Testis (tissue), 3 donors: ENCODE data around the gene METAP1D. TPM values are rescaled to one million over a fixed set of nuclear protein-coding genes. Genes with fewer than 3 reads are reported as not detected.
"Not testable (repeated sequence)": the region's sequence is repeated elsewhere in the genome, so short reads cannot be mapped to it uniquely, and the experiment has no call there.

Experiments used
- DNase-seq: peaks from one replicate; pipeline ENCODE4 v3.0.0-alpha.2; 2019
- H3K27ac ChIP-seq, 2 donors: fragments of 200-600 bp; sonication (generic); one replicate each; pipeline ENCODE4 v1.5.1; 2019
- H3K27me3 ChIP-seq: fragments of 200-600 bp; sonication (generic); one replicate; pipeline ENCODE4 v1.5.1; 2019
- H3K36me3 ChIP-seq: fragments of 200-600 bp; sonication (generic); one replicate; pipeline ENCODE4 v1.5.1; 2017; ENCODE audit warnings: low read depth; ENCODE audit errors: missing control alignments
- H3K4me1 ChIP-seq: fragments of 200-600 bp; sonication (generic); one replicate; pipeline ENCODE4 v1.5.1; 2019
- H3K4me3 ChIP-seq, 2 donors: fragments of 200-600 bp; sonication (generic); one replicate each; pipeline ENCODE4 v1.5.1; 2017 to 2019
- H3K9me3 ChIP-seq: fragments of 200-600 bp; sonication (generic); one replicate; pipeline ENCODE4 v1.5.1; 2017
- CTCF ChIP-seq, 3 experiments: fragments of 450-650 bp in 2 of 3; fragments of 200-600 bp in 1 of 3; sonication (generic) in 1 of 3; IDR thresholded peaks; one replicate each; pipeline ENCODE4 v1.5.1; 2016 to 2019; ENCODE audit warnings: antibody characterized with exemption in 3 of 3, mild to moderate bottlenecking in 2 of 3, moderate library complexity in 1 of 3
- POLR2A ChIP-seq: fragments of 450-650 bp; IDR thresholded peaks from one replicate; pipeline ENCODE4 v1.6.1; 2017; ENCODE audit warnings: antibody characterized with exemption, mild to moderate bottlenecking, moderate library complexity
- WGBS, 2 donors: methylation state at CpG; one replicate each; pipeline ENCODE4 v1.1.5; 2018; 5-methylcytosine and 5-hydroxymethylcytosine counted together
- intact Hi-C: fragments of 100-400 bp; cut with DNase I; formaldehyde crosslinking; loops from one replicate; pipeline ENCODE4 v1.15.1; 2023; ENCODE audit warnings: low total_unique reads
- polyA plus RNA-seq: library from polyadenylated mRNA; stranded (reverse); fragments of 350-450 nt; fragmentation: Illumina TruSeq; extraction: RNeasy Lipid Tissue Mini Kit (QIAGEN cat#74804); gene quantifications from one replicate; pipeline ENCODE4 v1.2.3, GENCODE V29; 2014; ENCODE audit warnings: low read depth, low replicate concordance; ENCODE audit not compliant: insufficient read depth
- total RNA-seq, 2 donors: library from RNA; depleted of rRNA; stranded (reverse); fragments of >200 nt; gene quantifications; one replicate each; pipeline ENCODE4 v1.2.3, GENCODE V29; 2016

METAP1D gene
- total and polyA plus RNA-seq, 3 donors from 2014 or later = 4.5 to 15.3 (median 13.6) TPM

GRCh38 chr2:171986778-171987177 lies 13.0 kb upstream of the METAP1D start:
- intact Hi-C loops = no loop called here
- H3K27ac ChIP-seq = no peak overlapping the region
- H3K36me3 ChIP-seq = no peaks in the 10 kb centered on the region
- H3K4me3 ChIP-seq = no peak overlapping the region
- 84 to 91% methylated on average over 4 of the region's 4 CpGs for WGBS, 2 donors
- no peaks in the 10 kb centered on the region for H3K4me1 ChIP-seq
- no peak for TF ChIP-seq CTCF (IDR thresholded peaks at IDR 0.05)
- H3K27me3 ChIP-seq = no peaks in the 10 kb centered on the region
- no peaks in the 10 kb centered on the region for H3K9me3 ChIP-seq
- DNase-seq = no peak

GRCh38 chr2:171991027-171991426 lies 8.7 kb upstream of the METAP1D start:
- Histone ChIP-seq H3K27me3 (no peaks in the 10 kb centered on the region), H3K4me3 (no peak overlapping the region), H3K36me3 (no peaks in the 10 kb centered on the region), H3K4me1 (no peaks in the 10 kb centered on the region), H3K27ac (no peak overlapping the region), H3K9me3 (no peaks in the 10 kb centered on the region)
- TF ChIP-seq CTCF (IDR thresholded peaks at IDR 0.05) = no peak
- TF ChIP-seq POLR2A = no peak
- DNase-seq = no peak
- 85 to 92% methylated on average over 4 of the region's 4 CpGs for WGBS, 2 donors
- intact Hi-C loops = no loop called here

- H3K27me3 ChIP-seq = no peaks in the 10 kb centered on the region
- DNase-seq = no peak
- H3K9me3 ChIP-seq = no peaks in the 10 kb centered on the region
- no peaks in the 10 kb centered on the region for H3K36me3 ChIP-seq
- peak overlapping the region; percentile 7 to 16 for H3K27ac ChIP-seq
- no peak for TF ChIP-seq CTCF (IDR thresholded peaks at IDR 0.05)
- no peak for TF ChIP-seq POLR2A
- intact Hi-C loops = no loop called here
- H3K4me3 ChIP-seq = no peak overlapping the region
- H3K4me1 ChIP-seq = peaks cover 4% of the 10 kb centered on the region
- WGBS, 2 donors = 61 to 69% methylated on average over 5 of the region's 5 CpGs
Measured at GRCh38 chr2:171995586-171995985, 4.2 kb upstream of the METAP1D start.

- H3K27ac ChIP-seq = peak overlapping the region; percentile 7 to 16
- intact Hi-C loops = no loop called here
- H3K27me3 ChIP-seq = no peaks in the 10 kb centered on the region
Measured at GRCh38 chr2:171996021-171996420, 3.7 kb upstream of the METAP1D start.

GRCh38 chr2:171997031-171997430 lies 2.7 kb upstream of the METAP1D start:
- H3K27ac ChIP-seq, H3K27me3 ChIP-seq, intact Hi-C loops, H3K4me1 ChIP-seq, H3K9me3 ChIP-seq, DNase-seq, H3K4me3 ChIP-seq, H3K36me3 ChIP-seq: not testable (repeated sequence)
- 96 to 97% methylated on average over 5 of the region's 5 CpGs for WGBS, 2 donors

More at GRCh38 chr2:171996021-171996420, 3.7 kb upstream of the METAP1D start:
- H3K36me3 ChIP-seq = no peaks in the 10 kb centered on the region
- TF ChIP-seq CTCF (IDR thresholded peaks at IDR 0.05) (no peak), POLR2A (no peak)
- H3K4me3 ChIP-seq = no peak overlapping the region
- no peaks in the 10 kb centered on the region for H3K9me3 ChIP-seq
- peaks cover 4% of the 10 kb centered on the region for H3K4me1 ChIP-seq
- 85 to 89% methylated on average over 5 of the region's 5 CpGs for WGBS, 2 donors
- DNase-seq = no peak
